Type B pancreatic cell (in vitro differentiated cells): ENCODE measurements around the gene ELOVL2. TPM values are rescaled to one million over a fixed set of nuclear protein-coding genes. Genes with fewer than 3 reads are reported as not detected.

ENCODE experiments used
- DNase-seq: peaks from one replicate; pipeline ENCODE4 v3.0.0; 2021; ENCODE audit warnings: mixed read lengths; ENCODE audit not compliant: unreplicated experiment; ENCODE audit errors: extremely low spot score
- H3K27ac Mint-ChIP-seq: 2 replicates; pipeline ENCODE4 v1.8.0; 2021; ENCODE audit warnings: mild to moderate bottlenecking, mixed read lengths
- H3K27me3 Mint-ChIP-seq: 2 replicates; pipeline ENCODE4 v1.8.0; 2021; ENCODE audit warnings: mixed read lengths
- H3K36me3 Mint-ChIP-seq: 2 replicates; pipeline ENCODE4 v1.8.0; 2021; ENCODE audit warnings: mixed read lengths
- H3K4me1 Mint-ChIP-seq: one replicate; pipeline ENCODE4 v1.8.0; 2021; ENCODE audit warnings: mixed read lengths; ENCODE audit not compliant: unreplicated experiment
- H3K4me3 Mint-ChIP-seq: 2 replicates; pipeline ENCODE4 v1.8.0; 2021; ENCODE audit warnings: mild to moderate bottlenecking, mixed read lengths
- H3K9me3 Mint-ChIP-seq: 2 replicates; pipeline ENCODE4 v1.8.0; 2021; ENCODE audit warnings: mixed read lengths
- CTCF ChIP-seq: fragments of 200-600 bp; sonication (generic); conservative IDR thresholded peaks from 2 replicates; pipeline ENCODE4 v1.5.0; 2021; ENCODE audit warnings: antibody characterized with exemption, mild to moderate bottlenecking
- total RNA-seq: library from RNA; stranded (reverse); gene quantifications from 2 replicates; pipeline ENCODE4 v1.2.1, GENCODE V29; 2021; ENCODE audit warnings: low replicate concordance

ELOVL2 gene
- total RNA-seq, 1 donor from 2014 or later: 3.8 TPM

GRCh38 chr6:10957414-10957886 is 86.7 kb downstream of the ELOVL2 start:
- Mint-ChIP-seq H3K4me3 (no peak overlapping the region), H3K9me3 (no peaks in the 10 kb centered on the region), H3K27ac (no peak overlapping the region), H3K4me1 (no peaks in the 10 kb centered on the region), H3K36me3 (peaks cover 4% of the 10 kb centered on the region), H3K27me3 (no peaks in the 10 kb centered on the region)
- TF ChIP-seq CTCF: no peak
- DNase-seq: no peak

GRCh38 chr6:10956776-10957175 is 87.3 kb downstream of the ELOVL2 start:
- Mint-ChIP-seq H3K36me3 (peaks cover 4% of the 10 kb centered on the region), H3K4me1 (no peaks in the 10 kb centered on the region), H3K27ac (no peak overlapping the region), H3K9me3 (no peaks in the 10 kb centered on the region), H3K27me3 (no peaks in the 10 kb centered on the region), H3K4me3 (no peak overlapping the region)
- no peak for DNase-seq
- TF ChIP-seq CTCF: no peak

GRCh38 chr6:10954590-10955010 is 89.5 kb downstream of the ELOVL2 start:
- Mint-ChIP-seq H3K4me3 (no peak overlapping the region), H3K4me1 (no peaks in the 10 kb centered on the region), H3K36me3 (peaks cover 4% of the 10 kb centered on the region), H3K27me3 (no peaks in the 10 kb centered on the region), H3K27ac (no peak overlapping the region), H3K9me3 (no peaks in the 10 kb centered on the region)
- peak; percentile 85 for DNase-seq
- TF ChIP-seq CTCF: peak; percentile 93

GRCh38 chr6:10951675-10952282 is 92.3 kb downstream of the ELOVL2 start:
- TF ChIP-seq CTCF: peak; percentile 72

GRCh38 chr6:10949579-10950490 is 94.3 kb downstream of the ELOVL2 start:
- H3K9me3 Mint-ChIP-seq: no peaks in the 10 kb centered on the region
- H3K36me3 Mint-ChIP-seq: peaks cover 4% of the 10 kb centered on the region
- H3K27ac Mint-ChIP-seq: no peak overlapping the region
- no peaks in the 10 kb centered on the region for H3K4me1 Mint-ChIP-seq
- no peak for DNase-seq
- TF ChIP-seq CTCF: no peak
- H3K27me3 Mint-ChIP-seq: no peaks in the 10 kb centered on the region
- H3K4me3 Mint-ChIP-seq: no peak overlapping the region

More at GRCh38 chr6:10951675-10952282, 92.3 kb downstream of the ELOVL2 start:
- H3K27me3 Mint-ChIP-seq: no peaks in the 10 kb centered on the region
- no peak overlapping the region for H3K4me3 Mint-ChIP-seq
- no peaks in the 10 kb centered on the region for H3K4me1 Mint-ChIP-seq
- H3K36me3 Mint-ChIP-seq: peaks cover 2% of the 10 kb centered on the region
- no peaks in the 10 kb centered on the region for H3K9me3 Mint-ChIP-seq
- no peak for DNase-seq
- no peak overlapping the region for H3K27ac Mint-ChIP-seq
